HCT116 (cell line): ENCODE data around the gene KRT81.

ENCODE experiments used
- CTCF ChIP-seq, 3 experiments: fragments of 200-600 bp in 1 of 3; sonication (generic) in 1 of 3; IDR thresholded peaks in 2 of 3; conservative IDR thresholded peaks in 1 of 3; 2 replicates each; pipeline ENCODE4 v1.5.1; 2012 to 2017; ENCODE audit warnings: low read depth in 2 of 3, low read length in 2 of 3, antibody characterized with exemption in 1 of 3, borderline replicate concordance in 1 of 3, control low read depth in 1 of 3, mild to moderate bottlenecking in 1 of 3, mixed read lengths in 1 of 3, mixed run types in 1 of 3, moderate library complexity in 1 of 3; ENCODE audit not compliant: insufficient read depth in 1 of 3
- EZH2 ChIP-seq: fragments of 200-600 bp; sonication (generic); IDR thresholded peaks from 2 replicates; pipeline ENCODE4 v1.6.1; 2017; ENCODE audit warnings: antibody characterized with exemption, mixed run types
- POLR2AphosphoS5 ChIP-seq: IDR thresholded peaks from 2 replicates; pipeline ENCODE4 v1.6.1; 2011; ENCODE audit warnings: mild to moderate bottlenecking, low read depth, low read length, moderate library complexity
- SRF ChIP-seq: IDR thresholded peaks from 2 replicates; pipeline ENCODE4 v1.6.1; 2012; ENCODE audit warnings: low read depth

- TF ChIP-seq POLR2AphosphoS5 (no peak), CTCF (IDR thresholded peaks at IDR 0.05 in 2 of 3, conservative IDR thresholded peaks at IDR 0.05 in 1 of 3; ENCODE audit: borderline replicate concordance in 1 of 3, insufficient read depth in 1 of 3, low read depth in 2 of 3, low read length in 2 of 3) (no peak), SRF (no peak), EZH2 (no peak)
Measured at GRCh38 chr12:52238916-52239646, 52.3 kb downstream of the KRT81 start.
